ENCODE results near the gene EEF1E1. TPM values are rescaled to one million over a fixed set of nuclear protein-coding genes. Genes with fewer than 3 reads are reported as not detected.

EEF1E1 gene
- total and polyA plus RNA-seq, 2 donors from 2014 or later = 35.4 to 59.3 TPM

DNA sequence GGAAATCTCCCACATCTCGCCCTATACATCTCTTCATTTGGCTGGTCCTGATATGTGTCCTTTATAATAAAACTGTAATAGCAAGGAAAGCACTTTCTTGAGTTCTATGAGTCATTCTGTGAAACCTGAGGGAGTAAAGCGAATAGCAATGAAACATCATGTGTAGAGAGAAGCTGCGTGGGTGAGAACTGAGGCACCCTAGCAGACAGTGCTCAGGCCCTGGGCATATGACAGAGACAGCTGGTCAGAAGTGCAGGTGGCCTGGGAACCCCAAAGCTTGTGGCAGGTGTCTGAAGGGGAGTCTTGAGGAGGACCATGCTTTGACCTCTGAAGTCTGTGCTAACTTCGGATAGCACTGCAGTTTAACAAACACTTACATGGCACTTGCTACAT lies 36.8 kb downstream of the EEF1E1 start:
- peaks cover 0 to 19% (median 14%) of the 10 kb centered on the region in 3 donors for H3K4me1 ChIP-seq (ENCODE audit: control insufficient read depth in 2 of 3, insufficient read depth in 2 of 3, low read depth in 1 of 3, low read length in 3 of 3)
- TF ChIP-seq, protein P1, sequence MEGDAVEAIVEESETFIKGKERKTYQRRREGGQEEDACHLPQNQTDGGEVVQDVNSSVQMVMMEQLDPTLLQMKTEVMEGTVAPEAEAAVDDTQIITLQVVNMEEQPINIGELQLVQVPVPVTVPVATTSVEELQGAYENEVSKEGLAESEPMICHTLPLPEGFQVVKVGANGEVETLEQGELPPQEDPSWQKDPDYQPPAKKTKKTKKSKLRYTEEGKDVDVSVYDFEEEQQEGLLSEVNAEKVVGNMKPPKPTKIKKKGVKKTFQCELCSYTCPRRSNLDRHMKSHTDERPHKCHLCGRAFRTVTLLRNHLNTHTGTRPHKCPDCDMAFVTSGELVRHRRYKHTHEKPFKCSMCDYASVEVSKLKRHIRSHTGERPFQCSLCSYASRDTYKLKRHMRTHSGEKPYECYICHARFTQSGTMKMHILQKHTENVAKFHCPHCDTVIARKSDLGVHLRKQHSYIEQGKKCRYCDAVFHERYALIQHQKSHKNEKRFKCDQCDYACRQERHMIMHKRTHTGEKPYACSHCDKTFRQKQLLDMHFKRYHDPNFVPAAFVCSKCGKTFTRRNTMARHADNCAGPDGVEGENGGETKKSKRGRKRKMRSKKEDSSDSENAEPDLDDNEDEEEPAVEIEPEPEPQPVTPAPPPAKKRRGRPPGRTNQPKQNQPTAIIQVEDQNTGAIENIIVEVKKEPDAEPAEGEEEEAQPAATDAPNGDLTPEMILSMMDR (IDR thresholded peaks at IDR 0.05; ENCODE audit: borderline replicate concordance, extremely low read depth, insufficient read depth) = no peak
- H3K27ac ChIP-seq (ENCODE audit: low read depth in 2 of 2, low read length in 2 of 2) = peak overlapping the region; percentile 74 to 79
- DNase-seq = no peak
- H3K9ac ChIP-seq (ENCODE audit: low read length in 3 of 3) = no peak overlapping the region
- intact Hi-C loops (cut with DNase I) = no loop called here
- H3K9me3 ChIP-seq (ENCODE audit: control insufficient read depth in 2 of 3, insufficient read depth in 1 of 3, low read length in 3 of 3) = no peaks in the 10 kb centered on the region
- no peak overlapping the region for H3K4me3 ChIP-seq (ENCODE audit: low read length in 3 of 3)
- FAIRE-seq = no peak
- H3K27me3 ChIP-seq (ENCODE audit: control insufficient read depth, insufficient read depth, low read length) = no peaks in the 10 kb centered on the region
- peaks cover 0 to 4% (median 3%) of the 10 kb centered on the region in 3 donors for H3K36me3 ChIP-seq (ENCODE audit: control insufficient read depth in 2 of 3, insufficient read depth in 3 of 3, low read length in 3 of 3)

- intact Hi-C loops (cut with DNase I) = no loop called here
- Histone ChIP-seq H3K27ac (ENCODE audit: low read depth in 2 of 2, low read length in 2 of 2) (peak overlapping the region; percentile 74 to 79), H3K36me3 (ENCODE audit: control insufficient read depth in 2 of 3, insufficient read depth in 3 of 3, low read length in 3 of 3) (peaks cover 0 to 4% (median 4%) of the 10 kb centered on the region in 3 donors), H3K9me3 (ENCODE audit: control insufficient read depth in 2 of 3, insufficient read depth in 1 of 3, low read length in 3 of 3) (no peaks in the 10 kb centered on the region), H3K4me1 (ENCODE audit: control insufficient read depth in 2 of 3, insufficient read depth in 2 of 3, low read depth in 1 of 3, low read length in 3 of 3) (peaks cover 0 to 19% (median 14%) of the 10 kb centered on the region in 3 donors), H3K27me3 (ENCODE audit: control insufficient read depth, insufficient read depth, low read length) (no peaks in the 10 kb centered on the region), H3K4me3 (ENCODE audit: low read length in 3 of 3) (peak overlapping the region; percentile 61 to 93 (median 84)), H3K9ac (ENCODE audit: low read length in 3 of 3) (peak overlapping the region in 2 of 3 donors; percentile 42 to 65)
- DNase-seq (peak in 2 of 5 donors; percentile 29 to 50), FAIRE-seq (no peak)
- TF ChIP-seq, protein P1 (IDR thresholded peaks at IDR 0.05; ENCODE audit: borderline replicate concordance, extremely low read depth, insufficient read depth) = no peak
Measured at GRCh38 chr6:8064638-8065518, 37.5 kb downstream of the EEF1E1 start.

DNA sequence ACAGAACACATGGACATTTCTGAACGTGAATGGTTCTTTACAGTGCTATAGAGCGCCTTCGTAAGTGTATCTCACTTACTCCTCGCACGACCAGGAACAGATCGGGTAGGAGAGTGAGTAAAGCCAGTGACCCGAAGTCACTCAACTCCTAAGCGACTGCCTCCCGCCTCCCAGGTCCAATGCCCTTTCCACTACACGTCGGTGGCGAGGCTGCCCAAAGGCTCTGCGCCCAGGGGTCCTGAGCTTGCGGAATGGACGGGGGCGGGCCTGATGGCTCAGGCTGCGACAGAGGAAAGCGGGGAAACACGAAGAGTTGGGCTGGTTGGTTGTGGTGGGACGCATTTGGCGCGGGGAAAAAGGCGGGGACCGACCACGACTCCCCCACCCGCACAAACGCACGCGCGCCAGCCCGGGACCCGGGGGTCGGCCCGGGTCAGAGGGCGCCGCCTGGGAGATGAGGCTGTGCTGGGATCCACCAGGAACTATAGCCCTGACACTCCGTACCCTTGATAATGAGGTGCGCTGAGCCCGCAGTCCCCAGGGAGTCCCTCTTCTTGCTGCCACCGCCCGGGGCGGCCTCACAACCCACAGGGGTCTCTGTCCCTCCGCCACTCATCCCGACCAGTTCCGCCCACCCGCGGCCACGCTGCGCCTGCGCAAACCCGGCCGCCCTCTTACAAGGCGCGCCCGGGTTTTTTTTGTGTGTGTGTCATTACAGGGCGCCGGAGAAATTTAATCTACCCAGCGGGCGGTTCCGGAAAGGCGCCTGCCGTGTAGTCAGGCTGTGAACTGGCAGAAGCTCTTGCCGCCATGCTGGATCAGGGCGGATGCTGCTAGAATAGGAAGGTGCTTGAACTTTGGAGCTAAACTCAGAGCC lies 38.3 kb downstream of the EEF1E1 start, which contains the start of gene BLOC1S5:
TSS of gene BLOC1S5 (minus strand) at position 629 of the 877 bp plus-strand sequence. CDS start at position 616, 13 bp downstream.
- intact Hi-C loops (cut with DNase I) = no loop called here
- TF ChIP-seq, protein P1 (IDR thresholded peaks at IDR 0.05; ENCODE audit: borderline replicate concordance, extremely low read depth, insufficient read depth) = peak; percentile 12
- peaks cover 0 to 19% (median 14%) of the 10 kb centered on the region in 3 donors for H3K4me1 ChIP-seq (ENCODE audit: control insufficient read depth in 2 of 3, insufficient read depth in 2 of 3, low read depth in 1 of 3, low read length in 3 of 3)
- H3K9ac ChIP-seq (ENCODE audit: low read length in 3 of 3) = peak within 1 kb of the TSS; percentile 48 to 89 (median 89)
- no peaks in the 10 kb centered on the region for H3K9me3 ChIP-seq (ENCODE audit: control insufficient read depth in 2 of 3, insufficient read depth in 1 of 3, low read length in 3 of 3)
- no peaks in the 10 kb centered on the region for H3K27me3 ChIP-seq (ENCODE audit: control insufficient read depth, insufficient read depth, low read length)
- peaks cover 0 to 8% (median 4%) of the 10 kb centered on the region in 3 donors for H3K36me3 ChIP-seq (ENCODE audit: control insufficient read depth in 2 of 3, insufficient read depth in 3 of 3, low read length in 3 of 3)
- H3K4me3 ChIP-seq (ENCODE audit: low read length in 3 of 3) = peak within 1 kb of the TSS; percentile 69 to 93 (median 84)
- DNase-seq (peak; percentile 98 to 99 (median 99)), FAIRE-seq (peak; percentile 59)
- peak within 1 kb of the TSS; percentile 74 to 89 for H3K27ac ChIP-seq (ENCODE audit: low read depth in 2 of 2, low read length in 2 of 2)
